Measurements from ENCODE around the gene KIF5C. TPM values are rescaled to one million over a fixed set of nuclear protein-coding genes. Genes with fewer than 3 reads are reported as not detected.

The KIF5C gene
- total and polyA plus RNA-seq, 4 donors: 0.06 to 0.25 (median 0.14) TPM

DNA sequence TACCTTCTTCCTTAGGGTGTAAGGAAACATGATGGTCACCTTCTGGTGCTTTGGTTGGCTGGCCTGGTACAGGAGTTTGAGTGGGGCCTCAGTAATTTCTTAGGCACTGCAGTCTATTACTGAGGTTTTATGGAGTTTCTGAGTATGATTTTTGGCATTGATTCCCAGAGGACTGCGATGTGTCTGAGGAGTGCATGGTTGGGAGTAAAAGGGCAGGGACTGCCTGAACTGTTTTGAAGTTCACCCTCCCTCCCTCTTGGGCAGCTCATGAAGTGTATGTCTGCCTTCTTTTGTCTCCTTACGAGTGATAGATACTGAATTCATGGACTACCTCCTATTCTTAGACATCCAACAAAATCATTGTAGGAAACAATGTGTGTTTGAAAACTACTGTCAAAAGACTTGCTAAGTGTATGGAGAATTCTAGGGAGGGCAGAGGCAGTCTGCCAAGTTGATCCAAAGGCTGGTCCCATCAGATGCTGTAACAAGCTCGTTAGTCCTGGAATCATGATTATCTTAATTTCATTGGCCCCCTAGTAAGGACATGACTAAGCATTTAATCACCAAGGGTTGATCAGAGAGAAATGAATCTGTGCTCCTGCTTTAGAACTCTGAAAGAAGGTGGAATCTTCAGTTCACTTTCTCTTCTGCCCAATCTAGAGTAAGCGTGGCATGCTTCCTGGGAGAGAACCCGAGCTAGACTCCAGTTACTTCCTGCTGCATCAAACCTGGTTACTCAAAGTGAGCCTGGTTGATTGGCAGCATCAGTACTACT lies 190.0 kb downstream of the KIF5C start (continued):
- TF ChIP-seq, protein P1, sequence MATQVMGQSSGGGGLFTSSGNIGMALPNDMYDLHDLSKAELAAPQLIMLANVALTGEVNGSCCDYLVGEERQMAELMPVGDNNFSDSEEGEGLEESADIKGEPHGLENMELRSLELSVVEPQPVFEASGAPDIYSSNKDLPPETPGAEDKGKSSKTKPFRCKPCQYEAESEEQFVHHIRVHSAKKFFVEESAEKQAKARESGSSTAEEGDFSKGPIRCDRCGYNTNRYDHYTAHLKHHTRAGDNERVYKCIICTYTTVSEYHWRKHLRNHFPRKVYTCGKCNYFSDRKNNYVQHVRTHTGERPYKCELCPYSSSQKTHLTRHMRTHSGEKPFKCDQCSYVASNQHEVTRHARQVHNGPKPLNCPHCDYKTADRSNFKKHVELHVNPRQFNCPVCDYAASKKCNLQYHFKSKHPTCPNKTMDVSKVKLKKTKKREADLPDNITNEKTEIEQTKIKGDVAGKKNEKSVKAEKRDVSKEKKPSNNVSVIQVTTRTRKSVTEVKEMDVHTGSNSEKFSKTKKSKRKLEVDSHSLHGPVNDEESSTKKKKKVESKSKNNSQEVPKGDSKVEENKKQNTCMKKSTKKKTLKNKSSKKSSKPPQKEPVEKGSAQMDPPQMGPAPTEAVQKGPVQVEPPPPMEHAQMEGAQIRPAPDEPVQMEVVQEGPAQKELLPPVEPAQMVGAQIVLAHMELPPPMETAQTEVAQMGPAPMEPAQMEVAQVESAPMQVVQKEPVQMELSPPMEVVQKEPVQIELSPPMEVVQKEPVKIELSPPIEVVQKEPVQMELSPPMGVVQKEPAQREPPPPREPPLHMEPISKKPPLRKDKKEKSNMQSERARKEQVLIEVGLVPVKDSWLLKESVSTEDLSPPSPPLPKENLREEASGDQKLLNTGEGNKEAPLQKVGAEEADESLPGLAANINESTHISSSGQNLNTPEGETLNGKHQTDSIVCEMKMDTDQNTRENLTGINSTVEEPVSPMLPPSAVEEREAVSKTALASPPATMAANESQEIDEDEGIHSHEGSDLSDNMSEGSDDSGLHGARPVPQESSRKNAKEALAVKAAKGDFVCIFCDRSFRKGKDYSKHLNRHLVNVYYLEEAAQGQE (IDR thresholded peaks at IDR 0.05): no peak
- no peak for TF ChIP-seq FOXA2 (IDR thresholded peaks at IDR 0.05)
- TF ChIP-seq HNF4G (IDR thresholded peaks at IDR 0.05): no peak
- no peak for TF ChIP-seq YY1 (IDR thresholded peaks at IDR 0.05)
- no peak for TF ChIP-seq HNF4A (conservative IDR thresholded peaks at IDR 0.05)
- TF ChIP-seq, protein P2, sequence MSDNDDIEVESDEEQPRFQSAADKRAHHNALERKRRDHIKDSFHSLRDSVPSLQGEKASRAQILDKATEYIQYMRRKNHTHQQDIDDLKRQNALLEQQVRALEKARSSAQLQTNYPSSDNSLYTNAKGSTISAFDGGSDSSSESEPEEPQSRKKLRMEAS (IDR thresholded peaks at IDR 0.05): no peak
- no peak for TF ChIP-seq JUND (IDR thresholded peaks at IDR 0.05)
- no peak for TF ChIP-seq EGR1 (IDR thresholded peaks at IDR 0.05; ENCODE audit: low read depth in 2 of 2)

DNA sequence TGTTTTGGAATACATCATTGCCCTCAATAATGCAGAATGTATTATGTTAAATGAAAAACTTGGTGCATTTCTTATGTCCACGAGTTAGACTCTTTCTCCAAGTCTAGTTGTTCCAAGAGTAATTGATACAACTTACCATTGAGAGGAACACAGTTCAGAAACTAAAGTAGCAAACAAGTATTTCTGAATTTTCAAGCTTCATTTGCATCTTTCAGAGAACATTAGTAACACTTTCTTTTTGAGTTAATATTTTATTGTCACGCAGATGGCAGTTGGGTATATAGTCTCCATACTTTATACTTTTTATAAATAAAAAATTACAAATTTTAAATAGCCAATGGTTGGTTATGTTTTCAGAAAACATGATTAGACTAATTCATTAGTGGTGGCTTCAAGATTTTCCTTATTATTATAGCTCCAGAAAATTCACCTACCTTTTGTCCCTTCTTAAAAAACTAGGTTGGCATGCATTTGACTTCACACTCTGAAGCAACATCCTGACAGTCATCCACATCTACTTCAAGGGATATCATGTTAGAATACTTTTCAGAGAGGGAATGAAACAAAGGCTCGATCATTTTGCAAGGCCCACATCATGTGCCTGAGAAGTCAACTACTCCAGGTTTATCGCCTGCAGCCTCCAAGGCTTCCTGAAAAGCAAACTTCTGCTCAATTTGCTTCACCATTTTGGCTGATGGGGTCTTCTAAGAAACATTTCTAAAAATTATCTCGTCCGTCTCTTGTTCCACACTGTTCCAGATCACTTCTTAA lies 193.4 kb downstream of the KIF5C start:
- H3K27ac ChIP-seq (ENCODE audit: low read depth in 1 of 2, low read length in 2 of 2): no peak overlapping the region
- H3K27me3 ChIP-seq (ENCODE audit: control insufficient read depth in 4 of 4, insufficient read depth in 4 of 4, low read length in 3 of 4): peaks cover 0 to 2% (median 0%) of the 10 kb centered on the region in 4 donors
- no peaks in the 10 kb centered on the region for H3K36me3 ChIP-seq (ENCODE audit: control insufficient read depth in 4 of 4, insufficient read depth in 3 of 4, low read depth in 1 of 4, low read length in 3 of 4)
- no peak for DNase-seq (ENCODE audit: low spot score)
- WGBS: 77% methylated on average over 6 of the region's 6 CpGs
- TF ChIP-seq, protein P3, sequence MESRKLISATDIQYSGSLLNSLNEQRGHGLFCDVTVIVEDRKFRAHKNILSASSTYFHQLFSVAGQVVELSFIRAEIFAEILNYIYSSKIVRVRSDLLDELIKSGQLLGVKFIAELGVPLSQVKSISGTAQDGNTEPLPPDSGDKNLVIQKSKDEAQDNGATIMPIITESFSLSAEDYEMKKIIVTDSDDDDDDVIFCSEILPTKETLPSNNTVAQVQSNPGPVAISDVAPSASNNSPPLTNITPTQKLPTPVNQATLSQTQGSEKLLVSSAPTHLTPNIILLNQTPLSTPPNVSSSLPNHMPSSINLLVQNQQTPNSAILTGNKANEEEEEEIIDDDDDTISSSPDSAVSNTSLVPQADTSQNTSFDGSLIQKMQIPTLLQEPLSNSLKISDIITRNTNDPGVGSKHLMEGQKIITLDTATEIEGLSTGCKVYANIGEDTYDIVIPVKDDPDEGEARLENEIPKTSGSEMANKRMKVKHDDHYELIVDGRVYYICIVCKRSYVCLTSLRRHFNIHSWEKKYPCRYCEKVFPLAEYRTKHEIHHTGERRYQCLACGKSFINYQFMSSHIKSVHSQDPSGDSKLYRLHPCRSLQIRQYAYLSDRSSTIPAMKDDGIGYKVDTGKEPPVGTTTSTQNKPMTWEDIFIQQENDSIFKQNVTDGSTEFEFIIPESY (IDR thresholded peaks at IDR 0.05): no peak
- TF ChIP-seq FOXA2 (IDR thresholded peaks at IDR 0.05): no peak
- TF ChIP-seq HNF4G (IDR thresholded peaks at IDR 0.05): no peak
- no peaks in the 10 kb centered on the region for H3K9me3 ChIP-seq (ENCODE audit: control insufficient read depth in 4 of 4, low read length in 3 of 4)
- H3K4me3 ChIP-seq (ENCODE audit: low read depth in 1 of 3, low read length in 3 of 3): no peak overlapping the region
- H3K4me1 ChIP-seq (ENCODE audit: control insufficient read depth in 4 of 4, insufficient read depth in 4 of 4, low read length in 3 of 4): no peaks in the 10 kb centered on the region
- no peak overlapping the region for H3K9ac ChIP-seq (ENCODE audit: low read depth in 1 of 2, low read length in 2 of 2)

DNA sequence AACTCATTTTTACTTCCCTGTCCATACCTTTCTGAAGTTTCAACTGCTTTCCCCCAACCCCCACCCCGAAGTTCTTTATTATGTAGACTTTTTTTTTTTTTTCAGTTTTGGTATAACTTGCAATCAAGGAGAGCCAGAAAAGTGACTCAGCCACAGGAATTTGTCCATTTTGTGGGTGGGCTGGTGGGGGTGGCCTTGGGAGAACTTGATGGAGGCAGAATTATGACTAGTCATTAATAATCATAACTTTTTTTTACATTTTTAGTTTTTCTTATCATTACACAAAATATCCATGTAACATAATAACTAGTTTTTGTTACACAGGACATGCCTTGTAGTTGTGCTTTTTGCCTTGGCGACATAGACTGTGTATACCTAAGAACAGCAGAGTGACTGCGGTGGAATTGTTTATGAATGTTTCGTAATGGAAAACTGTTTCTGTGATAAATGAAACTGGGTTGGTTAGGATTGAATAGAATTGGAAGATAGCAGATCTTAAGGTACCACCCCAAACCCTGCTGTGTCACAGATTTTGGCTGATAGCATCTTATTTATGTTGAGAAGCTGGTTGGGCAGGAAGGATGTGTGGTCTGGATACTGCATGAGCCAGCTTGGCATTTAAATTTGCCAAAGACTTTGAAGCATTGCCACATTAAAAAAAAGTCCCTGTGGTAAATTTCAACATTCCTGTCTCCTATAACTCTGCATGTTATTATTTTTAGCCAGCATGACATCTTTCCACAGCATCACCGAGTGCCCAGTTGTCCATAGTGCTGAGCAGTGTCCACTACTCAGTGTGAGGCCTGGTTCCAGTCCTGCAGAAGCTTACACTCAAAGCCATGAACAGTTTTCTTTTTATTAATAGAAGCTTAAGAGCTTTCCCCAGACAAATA lies 194.2 kb downstream of the KIF5C start:
- TF ChIP-seq HNF4G (IDR thresholded peaks at IDR 0.05) (no peak), RXRA (IDR thresholded peaks at IDR 0.05) (no peak), YY1 (IDR thresholded peaks at IDR 0.05) (no peak), FOXA2 (IDR thresholded peaks at IDR 0.05) (no peak), HNF4A (conservative IDR thresholded peaks at IDR 0.05) (no peak), JUND (IDR thresholded peaks at IDR 0.05) (no peak), TAF1 (conservative IDR thresholded peaks at IDR 0.05) (no peak), EGR1 (IDR thresholded peaks at IDR 0.05; ENCODE audit: low read depth in 2 of 2) (no peak)
- TF ChIP-seq, protein P2 (IDR thresholded peaks at IDR 0.05): no peak
- TF ChIP-seq, protein P1 (IDR thresholded peaks at IDR 0.05): no peak
- Histone ChIP-seq H3K27ac (ENCODE audit: low read depth in 1 of 2, low read length in 2 of 2) (no peak overlapping the region), H3K4me3 (ENCODE audit: low read depth in 1 of 3, low read length in 3 of 3) (no peak overlapping the region), H3K27me3 (ENCODE audit: control insufficient read depth in 4 of 4, insufficient read depth in 4 of 4, low read length in 3 of 4) (peaks cover 0 to 2% (median 0%) of the 10 kb centered on the region in 4 donors), H3K36me3 (ENCODE audit: control insufficient read depth in 4 of 4, insufficient read depth in 3 of 4, low read depth in 1 of 4, low read length in 3 of 4) (no peaks in the 10 kb centered on the region), H3K9me3 (ENCODE audit: control insufficient read depth in 4 of 4, low read length in 3 of 4) (no peaks in the 10 kb centered on the region), H3K4me1 (ENCODE audit: control insufficient read depth in 4 of 4, insufficient read depth in 4 of 4, low read length in 3 of 4) (no peaks in the 10 kb centered on the region), H3K9ac (ENCODE audit: low read depth in 1 of 2, low read length in 2 of 2) (no peak overlapping the region)
- WGBS: 74% methylated on average over 5 of the region's 5 CpGs
- no peak for DNase-seq (ENCODE audit: low spot score)
